Dedifferentiated amniotic fluid mesenchymal stem cell (primary cell): ENCODE data around the gene ZNF726.
"Not testable (repeated sequence)": the region's sequence is repeated elsewhere in the genome, so short reads cannot be mapped to it uniquely, and the experiment has no call there.

Source experiments
- DNase-seq: peaks from one replicate; pipeline ENCODE4 v3.0.0-alpha.2; 2016; ENCODE audit errors: extremely low spot score

ZNF726 gene

DNA sequence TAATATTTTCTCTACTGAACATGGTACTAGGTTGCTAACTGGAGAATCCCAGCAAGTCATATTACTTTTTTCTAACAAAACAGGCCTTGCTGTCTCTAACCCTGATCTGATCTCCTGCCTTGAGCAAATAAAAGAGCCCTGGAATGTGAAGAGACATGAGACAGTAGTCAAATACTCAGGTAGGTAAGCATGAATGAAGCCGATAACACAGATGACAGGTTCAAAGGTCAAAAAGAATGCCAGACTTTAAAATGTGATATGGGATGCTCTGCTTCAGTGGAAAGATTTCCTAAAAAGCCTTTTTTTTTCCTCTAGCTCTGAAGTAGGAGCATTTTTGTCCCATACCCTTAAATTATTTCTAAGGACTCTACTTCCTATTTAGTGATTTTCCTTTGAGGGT lies 28.7 kb downstream of the ZNF726 start:
- no peak for DNase-seq

DNA sequence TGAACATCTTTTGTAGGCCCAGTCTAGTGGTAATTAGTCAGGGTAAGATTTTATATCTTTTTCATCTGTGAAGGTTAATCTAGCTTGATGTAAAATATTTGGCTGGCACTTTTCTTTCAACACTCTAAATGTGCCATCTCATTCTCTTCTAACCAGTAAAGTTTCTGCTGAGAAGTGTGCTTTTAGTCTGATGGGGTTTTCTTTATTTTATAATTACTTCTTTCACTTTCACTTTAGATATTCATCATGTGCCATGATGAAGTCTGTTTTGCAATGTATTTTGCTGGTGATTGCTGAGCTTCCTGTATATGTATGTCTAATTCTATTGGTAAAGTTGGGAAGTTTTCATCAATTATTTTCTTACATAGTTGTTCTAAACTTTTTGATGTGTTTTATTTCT lies 31.9 kb downstream of the ZNF726 start:
- DNase-seq = no peak

DNA sequence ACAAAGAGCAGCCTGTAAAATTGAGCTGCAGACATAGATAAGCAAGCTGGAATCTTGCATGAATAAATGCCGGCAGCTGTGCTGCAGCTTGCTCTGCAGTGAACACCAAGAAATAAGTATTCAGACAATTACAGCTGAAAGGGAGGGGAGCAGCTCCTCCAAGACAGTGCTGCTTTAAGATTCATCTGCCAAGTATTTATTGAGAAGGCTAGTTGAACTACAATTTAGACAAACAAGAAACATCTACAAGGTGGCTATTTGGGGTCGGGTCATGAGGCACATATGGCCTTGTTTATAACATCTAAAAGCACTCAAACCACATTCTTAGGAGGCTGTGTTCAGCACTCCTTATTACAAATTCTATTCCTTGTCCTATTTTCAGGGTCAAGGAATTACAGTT lies 34.9 kb downstream of the ZNF726 start:
- DNase-seq = no peak

DNA sequence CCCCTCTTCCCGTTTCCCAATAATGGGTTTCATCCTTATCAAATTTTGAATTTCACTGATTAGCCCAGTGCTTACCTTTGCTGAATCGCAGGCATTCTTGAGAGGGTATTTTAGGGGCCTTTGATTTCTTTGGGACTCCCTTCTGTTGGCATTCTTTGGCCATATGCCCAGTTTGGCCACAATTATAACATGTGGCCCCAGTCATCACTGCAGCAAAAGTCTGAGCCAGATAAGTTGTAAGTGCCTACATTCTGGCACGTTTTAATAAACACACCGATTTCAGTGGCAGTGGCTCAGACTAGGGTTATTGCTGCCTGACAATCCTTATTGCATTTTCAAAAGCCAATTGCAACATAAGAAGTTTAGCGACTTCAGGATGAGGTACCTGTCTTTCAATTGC lies 41.4 kb downstream of the ZNF726 start:
- no peak for DNase-seq

DNA sequence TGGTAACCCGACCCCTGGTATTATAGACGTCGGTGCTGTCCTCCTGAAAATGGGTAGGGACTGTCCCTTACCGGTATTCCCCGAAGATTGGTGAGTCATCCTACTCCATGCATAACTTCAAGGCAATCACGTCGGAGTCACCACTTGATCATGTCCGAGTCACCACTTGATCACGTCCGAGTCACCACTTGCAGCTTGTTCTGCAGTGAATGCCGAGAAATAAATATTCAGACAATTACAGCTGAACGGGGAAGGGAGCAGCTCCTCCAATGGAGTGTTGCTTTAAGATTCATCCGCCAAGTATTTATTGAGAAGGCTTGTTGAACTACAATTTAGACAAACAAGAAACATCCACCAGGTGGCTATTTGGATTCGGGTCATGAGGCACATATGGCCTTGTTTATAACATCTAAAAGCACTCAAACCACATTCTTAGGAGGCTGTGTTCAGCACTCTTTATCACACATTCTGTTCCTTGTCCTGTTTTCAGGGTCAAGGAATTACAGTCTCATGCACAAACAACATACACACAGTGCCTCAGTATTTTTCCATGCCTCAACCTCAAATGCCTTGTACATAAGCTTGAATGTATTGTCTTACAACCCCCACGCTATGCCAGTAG lies 43.1 kb downstream of the ZNF726 start:
- peak; percentile 32 for DNase-seq

- not testable (repeated sequence) for DNase-seq
These were observed 48.7 kb downstream of the ZNF726 start for GRCh38 chr19:23963396-23963795.

DNA sequence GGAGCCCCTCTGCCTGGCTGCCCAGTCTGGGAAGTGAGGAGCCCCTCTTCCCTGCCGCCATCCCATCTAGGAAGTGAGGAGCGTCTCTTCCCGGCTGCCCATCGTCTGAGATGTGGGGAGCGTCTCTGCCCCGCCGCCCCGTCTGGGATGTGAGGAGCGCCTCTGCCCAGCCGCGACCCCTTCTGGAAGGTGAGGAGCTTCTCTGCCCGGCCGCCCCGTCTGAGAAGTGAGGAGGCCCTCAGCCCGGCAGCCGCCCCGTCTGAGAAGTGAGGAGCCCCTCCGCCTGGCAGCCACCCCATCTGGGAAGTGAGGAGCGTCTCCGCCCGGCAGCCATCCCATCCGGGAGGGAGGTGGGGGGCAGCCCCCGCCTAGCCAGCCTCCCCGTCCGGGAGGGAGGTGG lies 49.2 kb downstream of the ZNF726 start:
- DNase-seq = not testable (repeated sequence)

GRCh38 chr19:23964334-23964733 lies 49.6 kb downstream of the ZNF726 start:
- DNase-seq = not testable (repeated sequence)

DNA sequence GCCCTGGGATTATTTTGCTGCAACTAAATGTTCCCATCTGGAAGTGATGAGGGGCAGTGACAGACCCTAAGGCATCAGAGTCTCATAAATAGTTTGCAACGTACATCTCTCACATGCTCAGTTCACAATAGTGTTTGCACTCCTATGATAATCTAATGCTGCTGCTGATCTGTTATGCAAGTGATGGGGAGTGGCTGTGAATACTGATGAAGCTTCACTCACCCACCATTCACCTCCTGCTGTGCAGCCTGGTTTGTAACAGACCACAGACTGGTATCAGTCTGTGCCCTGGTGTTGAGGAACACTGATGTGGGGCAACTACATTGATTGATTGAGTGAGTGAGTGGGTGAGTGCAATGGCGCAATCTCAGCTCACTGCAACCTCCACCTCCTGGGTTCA lies 54.9 kb downstream of the ZNF726 start:
- DNase-seq = no peak

DNA sequence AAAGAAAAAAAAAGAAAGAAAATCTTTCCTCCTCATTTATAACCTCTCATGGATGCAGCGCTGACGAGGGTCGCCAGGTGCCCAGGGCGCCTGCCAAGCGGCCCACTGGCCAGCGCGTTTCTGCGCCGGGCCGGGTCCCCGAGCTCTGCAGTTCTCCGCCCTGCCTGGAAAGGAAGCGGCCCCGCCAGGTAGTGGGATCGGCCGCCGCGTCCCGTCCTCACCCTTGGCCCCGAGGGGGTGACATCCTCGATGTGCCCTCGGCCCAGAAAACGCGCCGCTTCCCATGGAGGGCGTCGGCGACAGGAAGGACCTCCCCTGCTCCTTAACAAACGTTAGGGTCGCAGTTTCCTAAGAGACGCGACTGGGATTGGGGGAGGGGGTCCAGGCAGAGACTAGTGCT lies 56.9 kb downstream of the ZNF726 start:
- DNase-seq = no peak

GRCh38 chr19:23972161-23972560 lies 57.5 kb downstream of the ZNF726 start:
- DNase-seq = no peak

DNA sequence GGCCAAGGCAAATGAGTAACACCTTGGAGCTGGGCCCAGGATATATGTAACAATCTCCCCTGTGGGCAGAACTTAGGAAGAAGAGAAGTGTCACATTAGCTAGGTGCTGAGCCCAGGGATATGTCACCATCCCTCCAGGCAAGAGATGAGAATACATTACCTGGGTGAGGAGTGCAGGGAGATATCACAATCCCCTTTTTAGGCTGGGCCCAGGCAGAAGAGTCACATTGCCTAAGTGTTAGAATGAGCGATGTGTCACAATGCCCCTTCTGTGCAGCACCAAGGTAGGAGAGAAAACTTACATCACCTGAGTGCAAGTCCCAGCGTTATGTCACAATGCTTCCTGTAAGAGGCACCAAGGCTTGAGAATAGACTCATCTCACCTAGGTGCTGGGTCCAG lies 60.3 kb downstream of the ZNF726 start:
- DNase-seq = no peak

GRCh38 chr19:23976631-23977030 lies 61.9 kb downstream of the ZNF726 start:
- not testable (repeated sequence) for DNase-seq

GRCh38 chr19:23977256-23977655 lies 62.6 kb downstream of the ZNF726 start:
- DNase-seq = not testable (repeated sequence)

DNA sequence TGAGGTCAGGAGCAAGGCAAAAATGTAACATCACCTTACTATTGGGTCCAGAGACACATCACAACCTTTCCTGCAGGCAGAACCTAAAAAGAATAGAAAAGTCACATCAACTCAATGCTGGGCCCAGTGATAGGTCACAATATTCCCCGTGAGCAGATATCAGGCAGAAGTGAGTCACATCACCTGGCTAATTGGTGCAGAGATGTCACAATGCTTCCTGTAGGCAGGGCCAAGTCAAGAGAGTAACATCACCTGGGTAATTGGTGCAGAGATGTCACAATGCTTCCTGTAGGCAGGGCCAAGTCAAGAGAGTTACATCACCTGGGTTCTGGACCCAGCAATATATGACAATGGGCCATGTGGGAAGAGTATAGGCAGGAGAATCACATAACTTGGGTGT lies 63.4 kb downstream of the ZNF726 start:
- no peak for DNase-seq

DNA sequence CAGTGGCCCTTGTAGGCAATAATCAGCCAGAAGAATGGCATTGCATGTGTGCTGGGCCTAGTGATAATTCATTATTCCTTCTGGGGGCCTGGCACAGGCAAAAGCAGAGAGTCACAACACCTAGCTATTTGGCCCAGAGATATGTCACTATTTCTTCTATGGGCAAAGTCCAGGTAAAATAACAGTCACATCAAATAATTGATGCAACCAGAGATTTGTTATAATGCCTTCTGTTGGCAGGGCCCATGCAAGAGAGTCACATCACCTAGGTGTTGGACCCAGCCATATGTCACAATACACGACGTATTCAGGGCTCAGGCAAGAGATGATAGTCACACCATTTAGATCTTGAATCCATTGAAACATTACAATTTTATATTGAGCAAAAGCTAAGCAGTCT lies 66.1 kb downstream of the ZNF726 start:
- DNase-seq = no peak

- no peak for DNase-seq
These were observed 67.2 kb downstream of the ZNF726 start for GRCh38 chr19:23981863-23982262.

- DNase-seq = no peak
These were observed 68.7 kb downstream of the ZNF726 start for GRCh38 chr19:23983406-23983805.
